Ishikawa (cell line): ENCODE measurements around the gene RELB.

Experiments
- CEBPB ChIP-seq: IDR thresholded peaks from 2 replicates; pipeline ENCODE4 v1.6.1; 2012
- EGR1 ChIP-seq: IDR thresholded peaks from 2 replicates; pipeline ENCODE4 v1.6.1; 2012
- MAX ChIP-seq: IDR thresholded peaks from 2 replicates; pipeline ENCODE4 v1.6.1; 2012
- RAD21 ChIP-seq: IDR thresholded peaks from 2 replicates; pipeline ENCODE4 v1.6.1; 2012; ENCODE audit warnings: low read depth
- REST ChIP-seq: IDR thresholded peaks from 2 replicates; pipeline ENCODE4 v1.6.1; 2012; ENCODE audit warnings: low read depth, mild to moderate bottlenecking
- TCF12 ChIP-seq: IDR thresholded peaks from 2 replicates; pipeline ENCODE4 v1.6.1; 2012; ENCODE audit warnings: low read depth
- TEAD4 ChIP-seq: IDR thresholded peaks from 2 replicates; pipeline ENCODE4 v1.6.1; 2012
- USF1 ChIP-seq: IDR thresholded peaks from 2 replicates; pipeline ENCODE4 v1.6.1; 2012
- YY1 ChIP-seq: IDR thresholded peaks from 2 replicates; pipeline ENCODE4 v1.6.1; 2012; ENCODE audit warnings: low read depth

GRCh38 chr19:45051929-45052579 is 50.8 kb downstream of the RELB start:
- TF ChIP-seq USF1 (no peak), TCF12 (no peak), CEBPB (no peak), TEAD4 (no peak), MAX (no peak), REST (no peak), RAD21 (no peak), YY1 (no peak), EGR1 (no peak)
